ENCODE measurements around the gene SCAF11.

Gene SCAF11

GRCh38 chr12:45918818-45919217 lies 71.6 kb downstream of the SCAF11 start:
- DNase-seq (ENCODE audit: low read depth) = no peak

- DNase-seq (ENCODE audit: low read depth) = no peak
Observed at GRCh38 chr12:45915405-45915804, 75.0 kb downstream of the SCAF11 start.

DNA sequence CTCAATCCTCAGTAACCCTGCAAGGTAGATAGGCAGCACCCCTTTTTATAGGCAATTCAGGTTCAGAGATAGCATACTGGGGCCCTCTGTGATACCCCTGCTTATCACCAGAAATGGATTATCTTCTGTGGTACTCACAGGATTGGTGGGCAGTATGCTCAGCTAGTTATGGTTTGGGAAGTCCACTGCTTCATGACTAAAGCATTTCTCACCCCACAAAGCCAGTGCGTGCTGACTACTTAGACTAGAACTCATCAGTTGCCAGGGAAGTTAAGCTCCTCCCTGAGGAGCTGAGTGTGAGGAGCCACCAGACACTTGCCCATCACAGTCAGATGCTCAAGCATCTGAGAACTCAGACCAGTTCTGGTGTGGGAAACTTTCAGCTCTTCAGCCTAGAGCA lies 76.3 kb downstream of the SCAF11 start:
- peak; percentile 67 for DNase-seq (ENCODE audit: low read depth)

DNA sequence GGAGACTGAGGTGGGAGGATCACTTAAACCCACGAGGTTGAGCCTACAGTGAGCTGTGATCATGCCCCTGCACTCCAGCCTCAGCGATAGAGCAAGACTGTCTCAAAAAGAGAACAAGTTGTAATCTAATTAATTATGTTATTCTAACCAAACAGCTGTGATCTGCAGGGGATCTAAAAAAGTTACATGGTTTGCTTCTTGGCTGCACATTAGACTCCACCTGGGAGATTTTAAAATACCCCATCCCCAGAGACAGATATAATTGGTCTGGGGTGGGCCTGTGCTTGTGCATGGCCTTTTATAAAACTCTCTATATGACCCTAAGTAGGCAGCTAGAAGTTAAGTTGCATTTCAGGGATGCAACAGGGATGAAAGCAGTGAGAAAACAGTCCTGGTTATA lies 76.7 kb downstream of the SCAF11 start:
- no peak for DNase-seq (ENCODE audit: low read depth)

- DNase-seq (ENCODE audit: low read depth) = no peak
Observed at GRCh38 chr12:45912774-45913173, 77.6 kb downstream of the SCAF11 start.

- no peak for DNase-seq (ENCODE audit: low read depth)
Observed at GRCh38 chr12:45909041-45909713, 81.2 kb downstream of the SCAF11 start.

GRCh38 chr12:45907955-45908354 lies 82.4 kb downstream of the SCAF11 start:
- no peak for DNase-seq (ENCODE audit: low read depth)

- no peak for DNase-seq (ENCODE audit: low read depth)
Observed at GRCh38 chr12:45898094-45898493, 92.3 kb downstream of the SCAF11 start.

- no peak for DNase-seq (ENCODE audit: low read depth)
Observed at GRCh38 chr12:45895961-45896360, 94.4 kb downstream of the SCAF11 start.

DNA sequence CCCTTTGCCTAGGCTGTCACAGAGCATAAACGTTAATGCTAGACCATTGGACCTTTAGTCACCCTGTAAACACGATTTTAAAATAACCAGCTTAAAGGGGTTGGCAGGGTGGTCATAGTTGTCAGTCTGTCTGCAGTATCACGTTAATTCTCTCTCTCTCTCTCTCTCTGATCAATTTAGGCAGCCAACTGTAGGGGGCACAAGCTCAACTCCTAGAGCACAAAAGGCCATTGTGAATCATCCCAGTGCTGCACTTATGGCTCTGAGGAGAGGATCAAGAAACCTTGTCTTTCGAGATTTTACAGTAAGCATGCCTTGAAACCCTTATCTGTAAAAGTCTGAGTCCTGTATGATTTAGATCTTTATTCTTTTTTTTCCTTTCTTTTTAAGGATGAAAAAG lies 97.1 kb downstream of the SCAF11 start:
- DNase-seq (ENCODE audit: low read depth) = no peak

DNA sequence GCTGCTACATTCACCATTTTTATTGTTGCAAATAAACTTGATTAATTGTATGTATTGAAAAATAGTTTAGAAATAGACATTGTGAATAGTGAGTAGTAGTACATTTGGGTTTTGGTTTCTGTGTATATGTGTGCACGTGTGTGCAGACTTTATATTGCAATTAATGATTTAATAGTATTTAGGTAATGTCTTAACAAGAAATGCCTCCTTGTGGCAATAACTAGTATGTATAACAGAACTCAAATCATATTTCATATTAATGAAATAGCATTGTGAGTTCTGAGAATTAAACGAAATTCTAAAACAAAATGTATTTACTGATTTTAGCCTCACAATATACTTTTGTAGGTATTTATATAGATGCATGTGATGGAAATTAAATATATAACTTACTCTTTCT lies 100.1 kb downstream of the SCAF11 start:
- DNase-seq (ENCODE audit: low read depth) = no peak

DNA sequence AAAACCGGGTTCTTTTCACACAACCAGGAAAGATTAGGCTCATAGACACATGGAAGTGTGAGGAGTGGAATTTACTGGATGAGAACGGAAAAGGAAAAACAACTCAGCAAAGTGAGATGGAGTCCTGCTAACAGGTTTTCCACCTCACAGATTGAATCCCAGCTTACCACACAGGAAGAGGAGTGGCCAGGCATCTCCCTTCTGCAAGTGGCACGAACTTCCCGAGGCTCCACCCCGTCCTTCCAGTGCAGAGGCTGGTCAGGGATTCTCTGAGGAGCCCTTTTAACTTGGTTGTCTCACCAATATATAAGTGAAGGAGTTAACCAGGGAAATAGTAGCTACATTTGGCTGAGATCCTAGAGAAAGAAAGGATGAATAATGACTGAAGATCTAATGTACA lies 102.8 kb downstream of the SCAF11 start:
- DNase-seq (ENCODE audit: low read depth) = no peak

- DNase-seq (ENCODE audit: low read depth) = no peak
Observed at GRCh38 chr12:45886685-45887084, 103.7 kb downstream of the SCAF11 start.

- no peak for DNase-seq (ENCODE audit: low read depth)
Observed at GRCh38 chr12:45883187-45883586, 107.2 kb downstream of the SCAF11 start.

GRCh38 chr12:45880533-45880932 lies 109.8 kb downstream of the SCAF11 start:
- DNase-seq (ENCODE audit: low read depth) = no peak

DNA sequence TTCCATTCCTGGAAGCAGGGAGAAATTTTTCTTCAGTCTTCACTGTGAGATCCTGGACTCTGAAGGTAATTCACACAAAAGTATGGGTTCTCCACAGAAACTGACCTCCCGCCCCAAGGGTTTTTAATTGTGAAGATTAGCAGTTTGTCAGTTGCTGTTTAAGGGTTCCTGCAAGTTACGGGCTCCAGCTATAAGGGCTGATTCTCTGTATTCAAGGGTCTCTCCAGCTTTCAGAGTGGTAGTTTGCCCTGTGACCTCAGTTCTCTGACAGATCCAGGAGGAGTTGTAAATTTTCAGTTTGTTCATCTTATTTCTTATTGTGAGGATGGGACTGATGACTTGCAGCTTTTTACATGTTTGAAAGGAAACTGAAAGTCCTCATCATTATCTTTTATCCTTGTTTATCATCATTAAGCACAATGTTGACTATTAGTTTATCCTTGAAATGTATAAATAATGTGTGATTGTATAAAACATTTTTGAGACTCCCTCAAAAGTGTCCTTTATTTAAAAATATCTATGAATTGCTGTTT lies 110.9 kb downstream of the SCAF11 start:
- no peak for DNase-seq (ENCODE audit: low read depth)

DNA sequence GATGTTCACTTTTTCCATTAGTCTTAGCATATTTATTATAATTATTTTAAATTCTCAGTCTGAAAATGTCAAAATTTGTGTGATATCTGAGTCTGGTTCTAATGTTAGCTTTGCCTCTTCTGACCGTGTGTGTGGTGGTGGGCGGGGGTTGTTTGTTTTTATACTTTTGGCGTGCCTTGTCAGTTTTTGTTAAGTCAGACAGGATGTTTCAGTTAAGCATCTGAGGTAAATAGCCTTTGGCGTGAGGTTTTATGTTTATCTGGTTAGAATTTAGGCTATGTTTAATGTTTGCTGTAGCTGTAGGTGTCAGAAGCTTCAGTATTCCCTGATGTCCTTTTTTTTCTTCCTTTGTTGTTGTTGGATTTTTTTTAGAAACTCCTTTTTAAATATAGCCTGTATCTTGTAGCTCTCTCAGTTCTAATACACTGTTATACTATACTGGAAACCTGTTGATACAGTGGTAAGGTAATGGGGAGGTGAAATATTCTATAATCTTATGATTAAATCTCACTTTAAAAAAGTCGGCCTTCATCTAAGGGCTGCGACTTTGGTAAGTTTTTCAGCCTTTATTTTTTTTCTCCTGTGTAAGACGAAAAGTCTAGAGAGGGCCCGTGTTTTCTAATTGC lies 111.6 kb downstream of the SCAF11 start:
- DNase-seq (ENCODE audit: low read depth) = no peak

DNA sequence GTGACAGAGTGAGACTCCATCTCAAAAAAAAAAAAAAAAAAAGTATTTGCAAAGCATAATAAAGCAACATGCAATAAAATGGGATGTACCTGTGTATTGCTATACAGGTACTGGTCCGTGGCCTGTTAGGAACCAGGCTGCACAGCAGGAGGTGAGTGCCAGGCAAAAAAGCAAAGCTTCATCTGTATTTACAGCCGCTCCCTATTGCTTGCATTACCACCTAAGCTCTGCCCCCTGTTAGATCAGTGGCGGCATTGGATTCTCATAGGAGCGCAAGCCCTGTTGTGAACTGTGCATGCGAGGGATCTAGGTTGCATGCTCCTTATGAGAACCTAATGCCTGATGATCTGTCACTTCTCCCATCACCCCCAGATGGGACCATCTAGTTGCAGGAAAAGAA lies 113.3 kb downstream of the SCAF11 start:
- no peak for DNase-seq (ENCODE audit: low read depth)

GRCh38 chr12:45872446-45872845 lies 117.9 kb downstream of the SCAF11 start:
- no peak for DNase-seq (ENCODE audit: low read depth)

Data from GM04503 (cell line).